Upper lobe of right lung (tissue), 1 donor: ENCODE data around the gene LMO7. TPM values are rescaled to one million over a fixed set of nuclear protein-coding genes. Genes with fewer than 3 reads are reported as not detected.
"Not testable (repeated sequence)": the region's sequence is repeated elsewhere in the genome, so short reads cannot be mapped to it uniquely, and the experiment has no call there.

Source experiments
- ATAC-seq: fragments of 200-7000 bp; cut with Tn5 transposase; one replicate; pipeline ENCODE4 v1.9.1; 2020; ENCODE audit warnings: mild to moderate bottlenecking, moderate library complexity
- DNase-seq: peaks from one replicate; pipeline ENCODE4 v3.0.0-alpha.2; 2020
- H3K27ac ChIP-seq: fragments of 200-600 bp; one replicate; pipeline ENCODE4 v1.8.0; 2022
- H3K27me3 ChIP-seq: fragments of 200-600 bp; one replicate; pipeline ENCODE4 v1.8.0; 2022; ENCODE audit warnings: mild to moderate bottlenecking
- H3K36me3 ChIP-seq: fragments of 200-600 bp; one replicate; pipeline ENCODE4 v1.8.0; 2022
- H3K4me1 ChIP-seq: fragments of 200-600 bp; one replicate; pipeline ENCODE4 v1.8.0; 2022
- H3K4me3 ChIP-seq: fragments of 200-600 bp; one replicate; pipeline ENCODE4 v1.8.0; 2022; ENCODE audit warnings: mild to moderate bottlenecking
- H3K9me3 ChIP-seq: fragments of 200-600 bp; one replicate; pipeline ENCODE4 v1.8.0; 2022
- intact Hi-C: fragments of 100-400 bp; cut with DNase I; formaldehyde crosslinking; loops from one replicate; pipeline ENCODE4 v1.11.0; 2022
- total RNA-seq: library from RNA; stranded (reverse); fragmentation: NEBNext Ultra II Directional; extraction: Animal tissue kit (Norgen Biotek cat#: 25700); gene quantifications from one replicate; pipeline ENCODE4 v1.2.1, GENCODE V29; 2021
- TF ChIP-seq, protein P1 (sequence below): fragments of 200-600 bp; IDR thresholded peaks from one replicate; pipeline ENCODE4 v1.8.0; 2022; ENCODE audit warnings: antibody characterized with exemption
- donor health status: DM: no; HTN: yes; CAD: no; lungs with severe emphysema.

LMO7 gene
- total RNA-seq, 1 donor from 2014 or later, result 549 TPM

GRCh38 chr13:75721307-75721706 is 85.2 kb downstream of the LMO7 start:
- Histone ChIP-seq H3K4me1 (peaks cover 10% of the 10 kb centered on the region), H3K27me3 (no peaks in the 10 kb centered on the region), H3K9me3 (no peaks in the 10 kb centered on the region), H3K4me3 (no peak overlapping the region), H3K27ac (no peak overlapping the region), H3K36me3 (no peaks in the 10 kb centered on the region)
- ATAC-seq (no peak), DNase-seq (no peak)
- intact Hi-C loops, result no loop called here
- TF ChIP-seq, protein P1, sequence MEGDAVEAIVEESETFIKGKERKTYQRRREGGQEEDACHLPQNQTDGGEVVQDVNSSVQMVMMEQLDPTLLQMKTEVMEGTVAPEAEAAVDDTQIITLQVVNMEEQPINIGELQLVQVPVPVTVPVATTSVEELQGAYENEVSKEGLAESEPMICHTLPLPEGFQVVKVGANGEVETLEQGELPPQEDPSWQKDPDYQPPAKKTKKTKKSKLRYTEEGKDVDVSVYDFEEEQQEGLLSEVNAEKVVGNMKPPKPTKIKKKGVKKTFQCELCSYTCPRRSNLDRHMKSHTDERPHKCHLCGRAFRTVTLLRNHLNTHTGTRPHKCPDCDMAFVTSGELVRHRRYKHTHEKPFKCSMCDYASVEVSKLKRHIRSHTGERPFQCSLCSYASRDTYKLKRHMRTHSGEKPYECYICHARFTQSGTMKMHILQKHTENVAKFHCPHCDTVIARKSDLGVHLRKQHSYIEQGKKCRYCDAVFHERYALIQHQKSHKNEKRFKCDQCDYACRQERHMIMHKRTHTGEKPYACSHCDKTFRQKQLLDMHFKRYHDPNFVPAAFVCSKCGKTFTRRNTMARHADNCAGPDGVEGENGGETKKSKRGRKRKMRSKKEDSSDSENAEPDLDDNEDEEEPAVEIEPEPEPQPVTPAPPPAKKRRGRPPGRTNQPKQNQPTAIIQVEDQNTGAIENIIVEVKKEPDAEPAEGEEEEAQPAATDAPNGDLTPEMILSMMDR, result no peak

GRCh38 chr13:75723901-75724300 is 87.8 kb downstream of the LMO7 start:
- Histone ChIP-seq H3K4me1 (peaks cover 10% of the 10 kb centered on the region), H3K36me3 (no peaks in the 10 kb centered on the region), H3K4me3 (no peak overlapping the region), H3K27ac (peak overlapping the region; percentile 75), H3K9me3 (no peaks in the 10 kb centered on the region), H3K27me3 (no peaks in the 10 kb centered on the region)
- no peak for DNase-seq
- peak; percentile 10 for ATAC-seq
- TF ChIP-seq, protein P1, result no peak
- intact Hi-C loops, result no loop called here

- intact Hi-C loops, result no loop called here
- ATAC-seq (peak; percentile 66), DNase-seq (no peak)
- Histone ChIP-seq H3K27ac (peak overlapping the region; percentile 75), H3K36me3 (no peaks in the 10 kb centered on the region), H3K4me1 (peaks cover 10% of the 10 kb centered on the region), H3K27me3 (no peaks in the 10 kb centered on the region), H3K4me3 (no peak overlapping the region), H3K9me3 (no peaks in the 10 kb centered on the region)
- TF ChIP-seq, protein P1, result no peak
These were observed 88.8 kb downstream of the LMO7 start for GRCh38 chr13:75724752-75725517.

GRCh38 chr13:75725736-75726135 is 89.6 kb downstream of the LMO7 start:
- Histone ChIP-seq H3K27ac (peak overlapping the region; percentile 75), H3K27me3 (no peaks in the 10 kb centered on the region), H3K4me3 (no peak overlapping the region), H3K36me3 (no peaks in the 10 kb centered on the region), H3K9me3 (no peaks in the 10 kb centered on the region), H3K4me1 (peaks cover 10% of the 10 kb centered on the region)
- TF ChIP-seq, protein P1, result no peak
- no peak for DNase-seq
- ATAC-seq, result peak; percentile 58
- intact Hi-C loops, result no loop called here

GRCh38 chr13:75726306-75726705 is 90.2 kb downstream of the LMO7 start:
- H3K27ac ChIP-seq, result peak overlapping the region; percentile 75
- intact Hi-C loops, result no loop called here
- no peaks in the 10 kb centered on the region for H3K9me3 ChIP-seq
- no peak overlapping the region for H3K4me3 ChIP-seq
- H3K36me3 ChIP-seq, result no peaks in the 10 kb centered on the region
- ATAC-seq (no peak), DNase-seq (no peak)
- H3K27me3 ChIP-seq, result no peaks in the 10 kb centered on the region
- TF ChIP-seq, protein P1, result no peak
- H3K4me1 ChIP-seq, result peaks cover 10% of the 10 kb centered on the region

GRCh38 chr13:75733113-75733512 is 97.0 kb downstream of the LMO7 start:
- H3K36me3 ChIP-seq, DNase-seq, ATAC-seq, H3K4me1 ChIP-seq, H3K27ac ChIP-seq, H3K27me3 ChIP-seq, H3K4me3 ChIP-seq, intact Hi-C loops, H3K9me3 ChIP-seq: not testable (repeated sequence)
